ENCODE data around the gene CD19. TPM values are rescaled to one million over a fixed set of nuclear protein-coding genes. Genes with fewer than 3 reads are reported as not detected.

Gene CD19
- total and polyA plus RNA-seq, 2 of the 8 experiments (the other 6 are each of a cell fraction or from before 2014, with no cell fraction given): 0.57 to 0.65 TPM

Other genes starting within 250 kb of the CD19 start
- gene EIF3C, start 220.5 kb upstream of the CD19 start, total RNA-seq (2021; fragmentation: NEBNext Ultra II Directional; extraction: Animal tissue kit (Norgen Biotek cat#: 25700)): 1,250 and 1,276 TPM in 2 replicates
- gene EIF3C, start 220.5 kb upstream of the CD19 start, polyA plus RNA-seq (2011; rRNA removed): 672 and 1,053 TPM in 2 replicates
- 0.96 and 2.4 TPM in 2 replicates for gene NPIPB9, start 180.2 kb upstream of the CD19 start, total RNA-seq (2021; fragmentation: NEBNext Ultra II Directional; extraction: Animal tissue kit (Norgen Biotek cat#: 25700))
- gene NPIPB9, start 180.2 kb upstream of the CD19 start, polyA plus RNA-seq (2011; rRNA removed): 0.41 and 0.42 TPM in 2 replicates
- gene ATXN2L, start 109.0 kb upstream of the CD19 start, total RNA-seq (2021; fragmentation: NEBNext Ultra II Directional; extraction: Animal tissue kit (Norgen Biotek cat#: 25700)): 218 and 227 TPM in 2 replicates
- 79.1 and 131 TPM in 2 replicates for gene ATXN2L, start 109.0 kb upstream of the CD19 start, polyA plus RNA-seq (2011; rRNA removed)
- 243 and 249 TPM in 2 replicates for gene TUFM, start 85.6 kb upstream of the CD19 start, total RNA-seq (2021; fragmentation: NEBNext Ultra II Directional; extraction: Animal tissue kit (Norgen Biotek cat#: 25700))
- gene TUFM, start 85.6 kb upstream of the CD19 start, polyA plus RNA-seq (2011; rRNA removed): 216 and 283 TPM in 2 replicates
- gene SH2B1, start 68.1 kb upstream of the CD19 start, total RNA-seq (2021; fragmentation: NEBNext Ultra II Directional; extraction: Animal tissue kit (Norgen Biotek cat#: 25700)): 38.5 and 39.7 TPM in 2 replicates
- gene SH2B1, start 68.1 kb upstream of the CD19 start, polyA plus RNA-seq (2011; rRNA removed): 32.0 and 57.5 TPM in 2 replicates
- 2.4 and 3.0 TPM in 2 replicates for gene ATP2A1, start 53.5 kb upstream of the CD19 start, total RNA-seq (2021; fragmentation: NEBNext Ultra II Directional; extraction: Animal tissue kit (Norgen Biotek cat#: 25700))
- gene ATP2A1, start 53.5 kb upstream of the CD19 start, polyA plus RNA-seq (2011; rRNA removed): 1.7 and 3.1 TPM in 2 replicates
- 13.3 and 14.9 TPM in 2 replicates for gene RABEP2, start 6.7 kb upstream of the CD19 start, total RNA-seq (2021; fragmentation: NEBNext Ultra II Directional; extraction: Animal tissue kit (Norgen Biotek cat#: 25700))
- gene RABEP2, start 6.7 kb upstream of the CD19 start, polyA plus RNA-seq (2011; rRNA removed): 10.4 and 13.2 TPM in 2 replicates
- 54.4 and 56.0 TPM in 2 replicates for gene NFATC2IP, start 19.0 kb downstream of the CD19 start, total RNA-seq (2021; fragmentation: NEBNext Ultra II Directional; extraction: Animal tissue kit (Norgen Biotek cat#: 25700))
- gene NFATC2IP, start 19.0 kb downstream of the CD19 start, polyA plus RNA-seq (2011; rRNA removed): 71.5 and 73.3 TPM in 2 replicates
- 48.8 and 49.7 TPM in 2 replicates for gene SPNS1, start 42.8 kb downstream of the CD19 start, total RNA-seq (2021; fragmentation: NEBNext Ultra II Directional; extraction: Animal tissue kit (Norgen Biotek cat#: 25700))
- 66.9 and 124 TPM in 2 replicates for gene SPNS1, start 42.8 kb downstream of the CD19 start, polyA plus RNA-seq (2011; rRNA removed)
- gene LAT, start 53.1 kb downstream of the CD19 start, total RNA-seq (2021; fragmentation: NEBNext Ultra II Directional; extraction: Animal tissue kit (Norgen Biotek cat#: 25700)): 2.7 and 3.0 TPM in 2 replicates
- 3.4 and 6.9 TPM in 2 replicates for gene LAT, start 53.1 kb downstream of the CD19 start, polyA plus RNA-seq (2011; rRNA removed)

Measured in H1 (cell line).